Measurements from ENCODE around the gene TOMM6. TPM values are rescaled to one million over a fixed set of nuclear protein-coding genes. Genes with fewer than 3 reads are reported as not detected.
"Not testable (repeated sequence)": the region's sequence is repeated elsewhere in the genome, so short reads cannot be mapped to it uniquely, and the experiment has no call there.

Gene TOMM6
- polyA plus RNA-seq, 1 donor = 128 TPM

DNA sequence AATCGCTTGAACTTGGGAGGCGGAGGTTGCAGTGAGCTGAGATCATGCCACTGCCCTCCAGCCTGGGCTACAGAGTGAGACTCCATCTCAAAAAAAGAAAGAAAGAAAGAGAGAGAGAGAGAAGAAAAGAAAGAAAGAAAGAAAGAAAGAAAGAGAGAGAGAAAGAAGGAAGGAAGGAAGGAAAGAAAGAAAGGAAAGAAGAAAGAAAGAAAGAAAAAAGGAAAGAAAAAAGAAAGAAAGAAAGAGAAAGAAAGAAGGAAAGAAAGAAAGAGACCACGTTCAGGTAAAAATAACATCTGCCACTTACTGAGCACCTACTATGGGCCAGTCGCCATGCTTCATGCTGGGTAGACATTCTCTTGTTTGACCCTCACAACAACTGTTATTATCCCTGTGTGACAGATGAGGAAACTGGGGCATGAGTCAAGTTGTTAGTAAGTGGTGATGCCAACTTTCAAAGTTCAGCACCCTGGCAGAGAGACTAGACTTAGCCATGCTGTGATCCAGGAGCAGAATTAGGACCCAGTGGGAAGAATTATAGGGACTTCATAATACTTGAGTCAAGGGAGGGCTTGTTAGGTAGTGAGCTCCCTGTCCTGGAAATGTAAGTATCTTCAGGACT lies 21.3 kb upstream of the TOMM6 start:
- DNase-seq = not testable (repeated sequence)

DNA sequence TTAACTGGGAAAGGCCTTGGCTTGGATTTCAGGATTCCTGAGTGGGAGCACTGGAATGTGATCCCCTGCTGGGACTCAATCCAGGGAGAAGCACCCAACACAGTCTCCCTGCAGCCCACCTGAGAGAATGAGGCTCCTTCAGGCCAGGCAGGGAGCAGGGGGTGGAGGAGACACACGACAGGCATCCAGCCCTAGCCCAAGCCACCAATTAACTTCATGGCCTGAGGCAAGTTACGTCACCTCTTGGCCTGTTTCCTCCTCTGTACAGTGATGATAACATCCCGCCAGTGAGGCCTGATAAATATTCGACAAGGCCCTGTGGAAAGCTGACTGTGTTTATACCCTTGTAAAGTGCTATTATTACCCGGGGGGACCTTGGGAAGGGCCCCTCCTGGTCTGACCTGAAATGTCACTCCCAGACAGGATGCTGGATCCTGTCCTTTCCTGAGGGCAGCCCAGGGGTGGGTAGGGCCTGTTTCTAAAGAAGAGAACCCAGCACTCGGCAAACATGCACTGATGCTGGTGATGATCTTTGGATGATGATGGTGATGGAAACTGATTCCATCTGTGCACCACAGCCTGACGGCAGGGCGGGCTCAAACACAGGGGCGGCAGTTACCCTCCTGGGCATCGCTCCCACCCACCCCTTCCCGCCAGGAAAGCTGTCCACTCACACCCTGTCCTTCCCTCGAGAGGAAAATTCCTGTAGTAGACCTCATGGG lies 20.2 kb upstream of the TOMM6 start:
- DNase-seq = peak; percentile 29

DNA sequence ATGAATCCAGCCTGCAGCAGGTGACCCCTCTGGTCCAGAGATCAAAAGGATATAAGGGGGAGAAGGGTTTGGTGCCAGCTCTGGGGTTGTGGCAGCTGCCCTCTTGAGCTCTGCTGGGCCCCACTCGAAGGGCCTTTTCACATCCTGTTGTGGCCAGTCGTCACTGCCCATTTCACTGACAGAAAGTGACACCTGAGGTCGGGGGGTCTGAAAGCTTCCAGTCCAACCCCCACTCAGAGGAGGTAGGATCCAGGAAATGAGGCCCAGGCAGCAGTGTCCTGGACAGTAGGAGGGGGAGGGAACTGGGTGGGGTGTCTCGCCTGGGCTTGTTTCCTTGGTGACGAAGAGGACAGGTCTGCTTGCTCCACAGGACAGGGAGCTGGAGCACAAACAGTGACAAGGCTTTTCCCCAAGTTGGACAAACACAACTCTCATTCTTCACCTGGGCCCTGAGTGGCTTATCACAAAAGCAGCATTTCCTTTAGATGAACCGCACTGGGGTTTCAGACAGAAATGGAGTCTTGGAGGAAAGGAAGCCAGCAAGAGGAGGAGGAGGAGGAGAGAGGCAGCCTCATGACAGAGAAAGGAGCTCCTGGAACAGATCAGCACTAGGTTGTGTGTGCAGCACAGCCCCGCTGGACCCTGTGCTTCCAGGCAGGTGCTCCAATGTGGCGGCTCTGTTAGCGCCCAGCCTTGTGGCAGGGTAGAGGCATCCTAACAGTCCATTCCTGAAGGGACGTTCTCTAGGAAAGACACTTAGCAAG lies 18.8 kb upstream of the TOMM6 start:
- no peak for DNase-seq

DNA sequence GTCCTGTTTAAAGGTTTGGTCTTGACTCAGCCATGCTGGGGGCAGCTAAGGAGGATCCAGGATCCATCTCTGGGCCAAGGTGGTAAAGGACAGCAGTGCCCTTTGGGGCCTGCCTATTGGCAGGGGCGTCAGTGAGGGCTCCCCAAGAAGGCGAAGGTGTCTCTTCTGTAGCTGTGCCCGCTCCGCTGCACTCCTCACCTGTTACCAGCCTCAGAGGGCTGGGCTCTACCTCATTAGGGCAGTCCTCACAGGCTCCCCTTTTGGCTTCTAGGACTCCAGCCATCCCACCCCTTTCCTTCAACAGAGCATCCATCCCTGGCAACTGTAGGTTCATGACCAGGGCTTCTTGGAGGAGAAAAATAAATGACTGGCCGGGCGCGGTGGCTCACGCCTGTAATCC lies 18.1 kb upstream of the TOMM6 start:
- DNase-seq = no peak

DNA sequence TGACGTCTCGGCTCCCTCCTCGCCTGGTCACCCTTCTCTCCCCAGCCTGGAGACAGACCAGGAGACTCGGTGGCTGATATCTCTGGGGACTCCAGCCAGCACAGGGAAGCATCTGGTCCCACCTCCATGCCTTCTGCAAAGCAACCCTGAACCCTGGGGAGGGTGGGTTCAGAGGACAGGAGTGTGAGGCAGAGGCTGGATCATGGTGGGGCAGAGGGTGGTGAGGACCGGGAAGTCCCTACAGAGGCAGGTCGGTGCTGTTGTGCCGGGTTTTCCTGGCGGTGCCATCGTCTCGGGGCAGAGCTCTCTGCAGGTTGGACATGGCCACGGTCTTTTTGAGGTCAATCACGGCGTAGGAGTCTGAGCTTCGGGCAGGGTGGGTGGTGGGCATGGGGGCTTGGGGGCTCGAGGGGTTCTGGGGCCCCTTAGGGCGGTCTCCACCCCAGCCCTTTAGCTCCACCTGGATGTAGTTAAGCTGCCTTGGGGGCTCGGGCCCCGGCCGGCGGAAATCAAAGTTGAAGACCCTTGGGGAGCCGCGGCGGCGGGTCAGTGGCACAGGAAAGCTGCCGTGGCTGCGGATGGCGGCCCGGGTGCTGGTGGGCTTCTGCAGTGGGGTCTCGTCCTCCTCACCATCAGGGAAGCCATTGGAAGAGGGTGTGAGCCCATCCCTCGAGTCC lies 17.0 kb upstream of the TOMM6 start:
- no peak for DNase-seq

DNA sequence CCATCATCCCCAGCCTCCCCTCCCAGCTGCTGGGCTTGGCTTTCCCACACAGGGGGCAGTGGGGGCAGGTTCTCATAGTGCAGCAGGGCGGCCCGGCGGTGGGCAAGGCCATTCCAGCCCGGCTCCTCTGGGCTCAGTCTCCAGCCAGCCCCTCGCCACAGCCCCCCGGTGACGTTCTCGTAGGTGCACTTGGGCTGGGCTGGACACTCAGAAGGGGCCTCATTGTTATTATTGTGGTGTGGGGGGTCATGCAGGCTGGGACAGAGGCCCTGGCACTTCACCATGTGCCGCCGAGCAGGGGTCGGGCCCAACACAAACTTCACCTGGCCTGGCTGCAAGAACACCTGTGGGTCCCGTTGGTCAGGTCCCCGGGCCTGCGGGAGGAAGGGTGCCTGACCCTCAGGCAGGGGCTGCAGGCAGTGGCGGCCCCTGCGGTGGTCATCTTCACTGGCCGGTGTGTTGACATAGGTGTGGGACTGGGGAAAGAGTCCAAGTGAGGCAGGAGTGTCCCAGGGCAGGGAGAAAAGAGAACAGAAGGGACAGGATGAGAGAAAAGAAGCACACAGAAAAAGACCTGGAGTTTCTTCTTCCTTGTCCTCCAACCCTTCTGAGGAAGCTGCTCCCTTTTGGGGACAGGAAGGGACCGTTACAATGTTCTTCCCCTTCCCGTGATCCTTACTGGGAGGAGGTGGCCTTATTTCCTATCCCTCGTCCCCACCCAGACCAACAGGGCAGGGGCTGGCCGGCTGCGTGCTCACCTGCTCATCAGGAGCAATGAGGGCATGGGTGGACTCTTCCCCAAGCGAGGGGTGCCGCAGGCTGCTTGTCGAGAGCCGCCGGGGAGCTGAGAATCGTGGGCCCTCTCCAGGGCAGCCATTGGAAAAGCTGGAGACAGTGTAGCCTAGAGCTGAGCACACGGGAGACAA lies 16.2 kb upstream of the TOMM6 start:
- DNase-seq = no peak

DNA sequence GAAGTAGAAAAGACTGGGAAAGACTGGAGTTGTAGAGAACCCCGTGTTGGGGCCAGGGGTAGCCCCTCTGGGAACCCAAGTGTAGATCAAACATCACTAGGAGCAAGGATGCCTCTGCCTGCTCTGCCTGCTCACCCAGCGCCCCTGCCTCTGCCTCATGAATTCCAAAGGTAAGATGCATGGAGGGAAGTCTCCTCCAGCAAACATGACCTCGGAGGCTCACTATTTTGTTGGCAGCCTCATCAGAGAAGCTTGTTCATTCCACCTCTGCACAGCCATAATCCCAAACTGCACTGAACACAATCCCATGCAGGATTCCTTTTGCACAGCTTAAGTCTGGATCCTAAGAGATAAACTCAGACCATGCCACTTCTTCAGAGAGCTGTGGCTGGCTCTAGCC lies 12.7 kb upstream of the TOMM6 start:
- DNase-seq = no peak

DNA sequence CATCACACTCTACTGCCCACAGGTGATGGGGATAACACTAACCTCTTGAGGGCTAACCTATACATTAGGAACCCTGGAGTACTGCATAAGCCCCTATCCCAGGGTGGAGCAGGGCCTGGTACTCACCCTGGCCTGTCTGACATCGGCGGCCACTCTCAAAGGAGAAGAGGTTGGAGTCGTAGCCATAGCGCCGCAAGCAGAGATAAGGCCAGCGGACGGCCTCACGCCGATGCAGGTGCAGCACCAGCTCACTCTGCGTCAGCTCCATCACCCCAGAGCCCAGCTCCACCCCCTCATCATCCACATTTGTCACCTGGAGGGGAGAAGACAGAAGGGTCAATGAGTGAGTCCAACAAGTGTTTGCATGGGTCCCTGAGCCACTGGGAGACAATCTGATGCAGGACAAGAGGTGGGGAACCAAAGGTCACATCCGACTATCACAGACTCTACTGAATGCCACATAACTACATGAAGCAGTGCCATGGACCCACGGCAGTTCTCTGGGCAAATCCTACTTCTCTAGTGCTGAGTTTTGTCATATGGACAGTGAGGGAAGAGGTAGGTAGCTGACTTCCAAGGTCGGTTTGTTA lies 12.1 kb upstream of the TOMM6 start:
- DNase-seq = no peak

DNA sequence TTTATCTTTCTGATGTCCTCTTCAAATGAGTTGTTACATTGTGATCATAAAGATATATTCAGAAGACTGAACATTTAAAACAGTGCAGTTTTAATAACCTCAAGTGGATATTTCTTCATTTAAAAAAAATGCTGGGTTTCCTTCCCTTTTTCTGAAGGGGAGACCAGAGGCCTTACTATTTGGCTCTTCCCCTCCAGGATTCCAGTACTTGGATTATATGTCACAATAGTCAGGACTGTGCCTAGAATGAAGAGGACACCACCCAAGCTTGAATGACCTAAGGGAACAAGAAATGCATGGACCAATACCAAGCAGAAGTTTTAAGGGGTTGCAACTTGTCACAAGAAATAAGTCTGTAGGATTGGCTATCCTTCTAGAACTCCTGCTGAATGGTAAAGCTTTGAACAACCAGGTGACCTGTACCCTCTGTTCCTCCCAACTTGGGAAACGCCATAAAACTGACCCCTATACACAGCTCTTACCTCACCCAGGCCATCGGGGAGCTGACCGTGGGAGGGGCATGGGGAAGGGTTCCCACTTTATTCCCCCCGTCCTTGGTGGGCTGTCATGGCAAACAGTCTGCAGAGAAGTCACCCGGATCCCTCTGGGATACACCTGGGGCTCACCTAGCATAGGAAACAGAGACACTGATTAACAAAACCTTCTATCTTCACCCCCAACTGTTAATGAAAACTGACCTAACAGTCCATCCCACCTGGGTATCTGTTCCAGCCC lies 9.8 kb upstream of the TOMM6 start:
- no peak for DNase-seq

DNA sequence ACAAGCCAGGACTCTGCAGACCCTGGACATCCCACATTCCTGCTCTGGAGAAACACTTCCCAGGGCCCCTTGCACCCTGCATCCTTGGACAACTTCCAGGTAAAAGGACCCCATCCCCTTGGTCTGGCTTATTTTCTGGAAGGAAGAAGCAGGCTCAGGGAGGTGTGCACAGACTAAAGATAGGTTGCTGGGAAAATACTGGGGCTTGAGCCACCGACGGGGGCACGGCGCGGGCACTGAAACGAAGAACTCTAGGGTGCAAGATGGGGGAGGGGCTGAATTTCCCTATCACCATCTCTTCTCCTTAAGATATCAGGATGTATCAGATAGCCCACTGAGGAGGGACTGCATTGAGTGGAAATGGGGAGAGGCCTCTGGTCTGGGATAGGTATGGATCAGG lies 8.6 kb upstream of the TOMM6 start:
- no peak for DNase-seq

DNA sequence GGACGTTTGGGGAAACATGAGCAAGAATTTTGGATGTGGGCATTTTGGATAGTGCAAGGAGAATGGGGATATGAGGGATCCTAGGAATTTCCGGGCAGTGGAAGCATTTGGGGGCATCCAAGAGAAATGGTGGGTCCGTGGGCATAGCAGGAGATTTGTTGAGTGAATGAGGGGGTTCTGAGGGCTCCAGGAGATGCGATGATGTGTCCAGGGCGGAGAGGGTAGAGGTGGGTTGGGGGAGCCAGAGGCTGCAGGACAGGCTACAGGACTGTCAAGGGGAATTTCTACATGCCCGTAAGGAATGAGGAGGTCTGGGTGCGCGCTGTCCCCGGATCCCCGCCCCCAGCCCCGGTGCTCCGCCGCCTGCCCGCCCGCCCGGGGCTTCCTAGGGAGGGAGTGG lies 8.2 kb upstream of the TOMM6 start:
- no peak for DNase-seq

DNA sequence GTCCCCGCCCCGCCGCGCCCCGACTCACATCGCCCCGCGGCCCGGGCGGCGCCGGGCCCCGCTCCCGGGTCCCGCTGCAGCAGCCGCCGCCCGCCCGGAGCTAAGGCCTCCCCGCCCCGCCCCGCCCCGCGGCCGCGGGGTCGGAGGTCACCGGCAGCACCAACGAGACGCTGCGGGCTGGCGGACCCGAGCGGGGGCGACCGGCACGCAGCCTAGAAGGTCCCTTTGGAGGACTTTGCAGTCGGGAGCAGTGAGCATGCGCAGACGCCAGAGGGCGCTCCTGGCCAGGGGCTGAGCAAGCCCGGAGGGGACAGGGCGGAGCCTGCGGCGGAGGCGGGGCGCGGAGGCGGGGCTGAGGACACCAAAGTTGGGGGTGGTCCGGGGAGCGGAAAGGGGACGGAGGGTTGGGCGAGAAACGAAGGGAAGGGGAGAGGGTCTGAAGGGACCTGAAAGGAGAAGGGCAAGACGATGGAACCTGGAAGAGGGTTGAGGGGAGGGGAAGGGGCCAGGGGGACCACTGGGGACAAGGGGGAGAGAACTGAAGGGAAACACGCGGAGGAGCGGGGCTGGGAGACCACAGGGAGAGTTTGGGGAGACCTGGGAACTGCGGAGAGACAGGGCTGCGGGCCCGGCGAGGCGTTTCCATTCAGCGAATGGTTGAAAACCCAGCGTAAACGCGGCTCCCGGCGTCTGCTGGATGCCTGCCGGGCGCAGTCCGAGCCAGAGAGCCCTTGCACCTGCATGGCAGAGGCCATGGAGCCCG lies 7.5 kb upstream of the TOMM6 start, which contains the start of gene FRS3:
Gene FRS3 (minus strand): TSS at position 113 of the 763 bp plus-strand sequence. CDS start 2,913 bp downstream, outside the sequence.
- peak; percentile 97 for DNase-seq

DNA sequence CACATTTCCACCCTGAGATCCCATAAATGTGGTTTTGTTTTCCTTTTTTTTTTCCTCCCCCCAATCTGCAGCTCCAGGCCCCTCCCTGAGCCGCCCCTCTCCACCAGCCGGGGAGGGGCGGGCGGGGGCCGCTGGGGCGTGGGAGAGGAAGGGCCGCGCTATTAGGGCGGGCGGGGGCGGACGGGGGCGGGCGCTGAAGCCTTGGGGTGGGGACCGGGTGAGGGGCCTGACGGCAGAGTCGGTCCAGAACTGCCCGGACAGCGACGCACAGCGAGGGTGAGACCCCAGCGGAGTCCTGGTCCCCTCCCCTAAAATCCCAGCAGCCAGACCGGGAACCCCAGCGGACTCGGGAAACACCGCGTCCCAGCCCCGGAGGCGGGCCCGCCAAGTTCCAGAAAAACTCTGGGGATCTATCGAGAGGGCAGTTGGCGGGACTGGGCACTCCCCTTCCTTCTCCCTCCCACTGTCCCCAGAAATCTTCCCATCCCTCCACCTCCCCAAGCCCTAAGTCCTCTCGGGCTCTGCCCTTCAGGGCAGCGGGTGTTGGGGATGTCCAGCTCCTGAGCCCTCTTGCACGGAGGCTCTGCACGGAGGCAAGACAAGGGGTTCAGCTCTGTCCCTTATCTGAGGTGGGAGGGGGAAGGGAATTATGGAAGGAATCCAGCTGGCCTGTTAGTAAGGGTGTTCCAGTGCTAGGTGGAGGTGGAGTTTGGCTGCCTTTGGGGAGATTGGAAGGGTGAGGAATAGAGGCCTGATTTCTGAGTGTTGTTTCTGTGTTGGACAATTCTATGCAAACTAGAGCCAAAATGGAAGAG lies 6.7 kb upstream of the TOMM6 start, which contains the start of gene PRICKLE4:
Gene PRICKLE4 (plus strand): TSS at position 232 of the 815 bp plus-strand sequence. CDS start 2,692 bp downstream, outside the sequence.
- peak; percentile 29 for DNase-seq

DNA sequence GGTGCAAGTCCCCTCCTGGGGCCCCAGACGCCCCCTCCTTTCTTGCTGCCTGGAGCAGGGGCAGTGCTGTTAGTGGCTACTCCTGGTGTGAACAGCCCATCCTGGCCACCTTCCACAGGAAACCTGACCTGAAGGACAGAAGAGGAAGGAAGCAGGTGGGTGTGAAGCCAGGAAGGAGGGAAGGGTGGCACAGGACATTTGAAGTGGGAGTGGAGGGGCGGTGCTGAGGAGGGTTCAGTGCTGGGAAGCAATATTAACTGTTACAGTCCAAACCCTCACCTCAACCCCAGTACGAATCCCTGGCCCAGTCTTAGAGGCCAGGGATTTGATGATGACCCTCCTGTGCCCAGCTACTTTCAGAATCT lies 6.1 kb upstream of the TOMM6 start:
- no peak for DNase-seq

DNA sequence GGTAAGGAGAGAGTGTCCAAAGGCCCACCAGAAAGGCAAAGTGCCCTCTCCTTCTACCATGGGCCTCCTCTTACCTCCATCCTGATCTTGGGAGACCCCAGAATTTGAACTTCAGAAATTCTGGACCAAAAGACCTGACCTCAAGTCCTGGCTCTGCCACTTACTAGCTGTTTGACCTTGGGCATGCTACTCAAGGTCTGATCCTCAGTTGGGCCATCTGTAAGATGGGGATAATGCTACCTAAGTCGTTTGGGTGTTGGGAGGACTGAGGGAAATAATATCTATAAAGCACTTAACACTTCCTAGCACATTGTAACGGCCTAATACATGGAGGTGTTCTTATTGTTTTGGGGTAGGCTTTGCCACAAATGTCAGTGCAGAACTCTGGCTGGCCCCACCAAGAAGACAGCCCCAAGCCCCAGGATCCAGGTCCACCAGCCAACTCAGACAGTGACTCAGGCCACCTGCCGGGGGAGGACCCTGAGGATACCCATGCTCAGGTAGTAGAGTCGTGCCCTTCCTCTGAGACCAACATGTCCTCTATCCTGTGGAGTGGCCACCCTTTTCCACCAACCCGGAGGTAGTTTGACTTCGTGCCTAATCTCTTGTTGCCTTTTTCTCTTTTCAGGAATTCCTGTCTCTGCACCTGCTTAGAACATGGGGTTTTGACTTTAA lies 4.3 kb upstream of the TOMM6 start:
- no peak for DNase-seq

DNA sequence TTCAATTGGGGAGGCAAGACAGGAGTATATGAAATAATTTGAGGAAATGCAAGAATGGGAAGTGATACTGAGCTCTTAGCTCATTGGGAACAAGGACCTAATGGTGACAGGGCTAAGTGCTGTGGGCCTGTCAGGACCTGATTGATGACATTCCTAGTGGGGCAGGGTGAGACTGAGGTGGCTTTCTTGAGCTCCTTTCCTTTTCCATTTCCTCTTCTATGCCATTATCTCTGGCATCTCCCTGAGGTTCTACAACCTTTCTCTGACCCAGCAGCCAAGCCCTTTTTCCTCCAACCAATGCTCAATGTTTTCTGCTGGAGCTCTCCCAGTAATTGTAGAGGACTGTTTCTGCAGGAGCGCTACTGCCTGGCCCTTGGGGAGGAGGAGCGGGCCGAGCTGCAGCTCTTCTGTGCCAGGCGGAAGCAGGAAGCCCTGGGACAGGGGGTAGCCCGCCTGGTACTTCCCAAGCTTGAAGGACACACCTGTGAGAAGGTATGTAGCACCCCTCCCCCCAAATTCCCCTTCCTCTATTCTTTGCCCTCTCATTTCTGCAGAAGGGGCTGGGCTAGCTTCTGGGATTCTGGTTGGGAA lies 2.8 kb upstream of the TOMM6 start:
- no peak for DNase-seq

DNA sequence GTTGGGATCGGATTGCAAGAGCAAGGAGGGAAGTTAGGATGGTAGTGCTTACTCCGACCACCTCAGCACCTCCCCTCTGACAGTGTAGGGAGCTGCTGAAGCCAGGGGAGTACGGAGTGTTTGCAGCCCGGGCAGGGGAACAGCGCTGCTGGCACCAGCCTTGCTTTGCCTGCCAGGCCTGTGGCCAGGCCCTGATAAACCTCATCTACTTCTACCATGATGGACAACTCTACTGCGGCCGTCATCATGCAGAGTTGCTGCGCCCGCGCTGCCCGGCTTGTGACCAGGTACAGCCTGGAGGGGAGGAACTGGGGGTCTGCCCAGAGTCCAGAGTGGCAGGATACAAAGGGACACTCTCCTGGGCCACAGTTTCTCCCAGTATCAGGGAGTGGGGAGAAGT lies 2.2 kb upstream of the TOMM6 start:
- no peak for DNase-seq

Measured in hindlimb muscle (tissue), 1 donor.